ENCODE data around the gene LPP. TPM values are rescaled to one million over a fixed set of nuclear protein-coding genes. Genes with fewer than 3 reads are reported as not detected.

The LPP gene
- total and polyA plus RNA-seq, 2 of the 4 experiments (the other 2 are of a cell fraction) = 16.0 to 130 TPM

GRCh38 chr3:188761964-188762363, 608.0 kb downstream of the LPP start:
- no TSS peak for BruUV-seq (replicated peaks)

More at GRCh38 chr3:188761964-188762363, 608.0 kb downstream of the LPP start:
- H3K27me3 ChIP-seq (ENCODE audit: control insufficient read depth, insufficient read depth, low read length) = no peaks in the 10 kb centered on the region
- in situ Hi-C loops (cut with MboI; ENCODE audit: low sequenced_read_pairs) = loop anchor here (25.0 kb wide), 1 partner anchor 1025 kb away; the partner anchor contains the start of gene BCL6
- H2BK5ac ChIP-seq (ENCODE audit: low read depth, low read length, poor library complexity, severe bottlenecking) = no peak overlapping the region
- H4K20me1 ChIP-seq (ENCODE audit: insufficient read depth, low read length) = 0 out of 2 replicates have a peak, but pooled peaks cover 12% of the 10 kb centered on the region
- H3K27ac ChIP-seq (ENCODE audit: insufficient read depth, low read length) = no peak overlapping the region
- ChIA-PET CTCF (interaction anchor here (0.7 kb wide), 1 partner anchor 14 kb away, joined by 4 read pairs; no protein-coding TSS in a partner anchor), POLR2A (ENCODE audit: unreplicated experiment) (no interaction called here)
- no peak overlapping the region for H3K14ac ChIP-seq (replicated peaks; ENCODE audit: low read depth, low read length)
- DNase-seq = no peak
- H4K5ac ChIP-seq (ENCODE audit: low read depth, low read length) = no peak overlapping the region
- no peak overlapping the region for H3K56ac ChIP-seq (ENCODE audit: extremely low read depth, insufficient read depth, low read length)
- peaks cover 6% of the 10 kb centered on the region; the same call in 1 of the 2 replicates for H3K9me1 ChIP-seq (ENCODE audit: insufficient read depth, low read length)
- no peak for ATAC-seq (ENCODE audit: low read depth)
- no peak overlapping the region for H3K4ac ChIP-seq (ENCODE audit: low read depth, low read length)
- H4K8ac ChIP-seq (ENCODE audit: low read depth in 2 of 2, low read length in 2 of 2) = no peak overlapping the region
- no peak overlapping the region for H2BK120ac ChIP-seq (ENCODE audit: low read depth, low read length)
- TF ChIP-seq FOS (IDR thresholded peaks at IDR 0.05; ENCODE audit: low read depth, low read length) (no peak), MAFK (IDR thresholded peaks at IDR 0.05; ENCODE audit: low read depth, low read length) (no peak), RAD21 (IDR thresholded peaks at IDR 0.05; ENCODE audit: low read length) (no peak), RCOR1 (IDR thresholded peaks at IDR 0.05; ENCODE audit: insufficient replicate concordance, low read length) (no peak), BHLHE40 (IDR thresholded peaks at IDR 0.05; ENCODE audit: low read depth, low read length) (no peak), CEBPB (IDR thresholded peaks at IDR 0.05; ENCODE audit: low read depth, low read length) (no peak), NFE2L2 (IDR thresholded peaks at IDR 0.05; ENCODE audit: low read depth, low read length) (no peak), RFX5 (IDR thresholded peaks at IDR 0.05; ENCODE audit: low read depth, low read length) (no peak), SMC3 (IDR thresholded peaks at IDR 0.05; ENCODE audit: low read depth, low read length) (no peak), CHD1 (IDR thresholded peaks at IDR 0.05; ENCODE audit: low read depth, low read length) (no peak), MAZ (IDR thresholded peaks at IDR 0.05; ENCODE audit: borderline replicate concordance, low read depth, low read length) (no peak), MXI1 (IDR thresholded peaks at IDR 0.05; ENCODE audit: borderline replicate concordance, low read depth, low read length) (no peak), CTCF (conservative IDR thresholded peaks at IDR 0.05; ENCODE audit: low read depth, low read length) (no peak), USF2 (IDR thresholded peaks at IDR 0.05; ENCODE audit: low read depth, low read length) (no peak), POLR2A (IDR thresholded peaks at IDR 0.05; ENCODE audit: low read depth, low read length) (no peak)
- TF ChIP-seq, protein P1, sequence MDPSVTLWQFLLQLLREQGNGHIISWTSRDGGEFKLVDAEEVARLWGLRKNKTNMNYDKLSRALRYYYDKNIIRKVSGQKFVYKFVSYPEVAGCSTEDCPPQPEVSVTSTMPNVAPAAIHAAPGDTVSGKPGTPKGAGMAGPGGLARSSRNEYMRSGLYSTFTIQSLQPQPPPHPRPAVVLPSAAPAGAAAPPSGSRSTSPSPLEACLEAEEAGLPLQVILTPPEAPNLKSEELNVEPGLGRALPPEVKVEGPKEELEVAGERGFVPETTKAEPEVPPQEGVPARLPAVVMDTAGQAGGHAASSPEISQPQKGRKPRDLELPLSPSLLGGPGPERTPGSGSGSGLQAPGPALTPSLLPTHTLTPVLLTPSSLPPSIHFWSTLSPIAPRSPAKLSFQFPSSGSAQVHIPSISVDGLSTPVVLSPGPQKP (IDR thresholded peaks at IDR 0.05; ENCODE audit: borderline replicate concordance, low read depth, low read length) = no peak
- peaks cover 2% of the 10 kb centered on the region; the same call in 1 of the 2 replicates for H3K4me1 ChIP-seq (ENCODE audit: control insufficient read depth, insufficient read depth, low read length)
- peaks cover 27 to 58% of the 10 kb centered on the region in 2 experiments for H3K79me1 ChIP-seq (ENCODE audit: low read depth in 1 of 2, low read length in 2 of 2)
- intact Hi-C loops (cut with micrococcal nuclease) = no loop called here
- H4K91ac ChIP-seq (ENCODE audit: insufficient read depth, low read depth, low read length) = no peak overlapping the region
- no peak overlapping the region for H2BK15ac ChIP-seq (ENCODE audit: low read depth, low read length)
- H3K9ac ChIP-seq (ENCODE audit: low read depth, low read length) = no peak overlapping the region
- H3K4me2 ChIP-seq (ENCODE audit: low read depth, low read length) = no peak overlapping the region
- H3K36me3 ChIP-seq (ENCODE audit: control insufficient read depth, insufficient read depth, low read length) = peaks cover 5% of the 10 kb centered on the region; the same call in 1 of the 2 replicates
- dilution Hi-C loops (cut with HindIII; ENCODE audit: low sequenced_read_pairs, unreplicated experiment) = no loop called here
- no peak overlapping the region for H3K4me3 ChIP-seq (ENCODE audit: insufficient read depth, low read depth, low read length)
- no peak overlapping the region for H2AK9ac ChIP-seq (replicated peaks; ENCODE audit: low read depth, low read length, poor library complexity)
- WGBS, 2 experiments (ENCODE audit: extremely low coverage in 2 of 2, insufficient read length in 1 of 2) = no CpG with 5 or more reads among the region's 3 CpGs
- H3K18ac ChIP-seq (ENCODE audit: low read depth, low read length) = no peak overlapping the region
- H2AK5ac ChIP-seq (ENCODE audit: low read depth, low read length) = no peak overlapping the region
- no peaks in the 10 kb centered on the region for H3K9me3 ChIP-seq (ENCODE audit: control insufficient read depth, insufficient read depth, low read length)
- no peak overlapping the region for H2BK20ac ChIP-seq (ENCODE audit: low read depth, low read length)
- no peak overlapping the region for H3K23ac ChIP-seq (ENCODE audit: low read depth, low read length)
- H2AFZ ChIP-seq (replicated peaks; ENCODE audit: low read length, poor library complexity) = no peak overlapping the region
